GM12878 (cell line): ENCODE measurements around the gene ZNF692. TPM values are rescaled to one million over a fixed set of nuclear protein-coding genes. Genes with fewer than 3 reads are reported as not detected.

Experiments used
- ATAC-seq: fragments of 200-7000 bp; cut with Tn5 transposase; 3 replicates; pipeline ENCODE4 v1.9.1; 2020; ENCODE audit warnings: mild to moderate bottlenecking, moderate library complexity
- BruUV-seq: library from RNA; stranded (reverse); fragments of 400-500 nt; replicated peaks from 2 replicates; lab custom pipeline; 2021; lab: Mats Ljungman, UMichigan
- CTCF ChIA-PET: fragments of 300-600 bp; sonication (Branson Sonifier 250); formaldehyde crosslinking; extraction: SDS; loops from one replicate; lab custom pipeline; 2021; ENCODE audit warnings: inconsistent platforms; lab: Yijun Ruan, JAX
- POLR2A ChIA-PET: fragments of 350-600 bp; formaldehyde crosslinking; extraction: SDS; loops from one replicate; lab custom pipeline; 2021; ENCODE audit warnings: inconsistent platforms; lab: Charles Lee
- RAD21 ChIA-PET: fragments of 300-600 bp; sonication (Branson Sonifier 250); formaldehyde crosslinking; loops from one replicate; lab custom pipeline; 2023; ENCODE audit warnings: antibody characterized with exemption; ENCODE audit not compliant: unreplicated experiment; lab: Charles Lee
- SMC1A ChIA-PET: fragments of 300-600 bp; sonication (Branson Sonifier 250); formaldehyde crosslinking; loops from one replicate; lab custom pipeline; 2023; ENCODE audit not compliant: unreplicated experiment, uncharacterized antibody; lab: Charles Lee
- DNase-seq: peaks from one replicate; pipeline ENCODE4 v3.0.0-alpha.2; 2011; ENCODE audit warnings: low read depth, low spot score
- FAIRE-seq: peaks from 3 replicates; lab custom pipeline; 2011; peaks lifted over from hg19 to GRCh38; lab: Jason Lieb, UNC
- H2AFZ ChIP-seq: 2 replicates; pipeline ENCODE4 v1.6.0; 2011; ENCODE audit warnings: low read depth, low read length, control low read depth; ENCODE audit not compliant: control insufficient read depth
- H3K27ac ChIP-seq: 2 replicates; pipeline ENCODE4 v1.5.1; 2011; ENCODE audit warnings: control low read depth; ENCODE audit not compliant: control insufficient read depth, insufficient read depth
- H3K27me3 ChIP-seq, 2 experiments: replicated peaks in 1 of 2; 2 replicates each; pipeline versions ENCODE4 v1.6.0 to v1.6.1; 2011; ENCODE audit warnings: low read length in 1 of 2; ENCODE audit not compliant: control insufficient read depth in 2 of 2, insufficient read depth in 2 of 2
- H3K36me3 ChIP-seq, 2 experiments: 2 replicates each; pipeline ENCODE4 v1.5.1; 2011; ENCODE audit warnings: low read length in 1 of 2; ENCODE audit not compliant: control insufficient read depth in 2 of 2, insufficient read depth in 2 of 2
- H3K4me1 ChIP-seq: 2 replicates; pipeline ENCODE4 v1.6.1; 2011; ENCODE audit warnings: mild to moderate bottlenecking, low read length, moderate library complexity, mixed read lengths; ENCODE audit not compliant: control insufficient read depth, insufficient read depth
- H3K4me2 ChIP-seq: 2 replicates; pipeline ENCODE4 v1.6.0; 2011; ENCODE audit warnings: control low read depth; ENCODE audit not compliant: control insufficient read depth, insufficient read depth
- H3K4me3 ChIP-seq: fragments of 200-600 bp; sonication (generic); 2 replicates; pipeline ENCODE4 v1.5.1; 2016
- H3K79me2 ChIP-seq: 2 replicates; pipeline ENCODE4 v1.6.0; 2011; ENCODE audit warnings: low read length; ENCODE audit not compliant: control insufficient read depth, insufficient read depth
- H3K9ac ChIP-seq: 2 replicates; pipeline ENCODE4 v1.8.0; 2011; ENCODE audit warnings: low read length, control low read depth, mixed read lengths; ENCODE audit not compliant: control insufficient read depth, insufficient read depth
- H3K9me3 ChIP-seq: replicated peaks from 3 replicates; pipeline ENCODE4 v1.5.1; 2011; ENCODE audit warnings: mild to moderate bottlenecking, low read length; ENCODE audit not compliant: control insufficient read depth, insufficient read depth
- H4K20me1 ChIP-seq: 2 replicates; pipeline ENCODE4 v1.6.0; 2011; ENCODE audit not compliant: control insufficient read depth, insufficient read depth
- BHLHE40 ChIP-seq, 2 experiments: fragments of 450-650 bp in 1 of 2; IDR thresholded peaks; 2 replicates each; pipeline ENCODE4 v1.6.1; 2011 to 2017; ENCODE audit warnings: low read depth in 2 of 2, borderline replicate concordance in 1 of 2, improper control_type of control experiment in 1 of 2, low read length in 1 of 2, mild to moderate bottlenecking in 1 of 2
- CHD1 ChIP-seq: IDR thresholded peaks from 2 replicates; pipeline ENCODE4 v1.6.1; 2012; ENCODE audit warnings: low read depth, low read length, improper control_type of control experiment
- E2F8 ChIP-seq: fragments of 450-650 bp; IDR thresholded peaks from 2 replicates; pipeline ENCODE4 v1.6.1; 2018; ENCODE audit warnings: mild to moderate bottlenecking, low read depth, moderate library complexity; ENCODE audit not compliant: partially characterized antibody
- IKZF1 ChIP-seq: fragments of 450-650 bp; conservative IDR thresholded peaks from 2 replicates; pipeline ENCODE4 v1.6.1; 2017; ENCODE audit warnings: antibody characterized with exemption, mild to moderate bottlenecking
- IKZF2 ChIP-seq, 2 experiments: fragments of 450-650 bp; IDR thresholded peaks; 2 replicates each; pipeline ENCODE4 v1.6.1; 2017; ENCODE audit warnings: mild to moderate bottlenecking in 2 of 2, moderate library complexity in 2 of 2
- MEF2A ChIP-seq: IDR thresholded peaks from 2 replicates; pipeline ENCODE4 v1.6.1; 2011; ENCODE audit warnings: low read depth, mild to moderate bottlenecking, low read length, moderate library complexity; ENCODE audit not compliant: insufficient read depth
- PBX3 ChIP-seq: IDR thresholded peaks from 2 replicates; pipeline ENCODE4 v1.6.1; 2011; ENCODE audit warnings: mild to moderate bottlenecking, low read depth, low read length, moderate library complexity; ENCODE audit not compliant: insufficient replicate concordance
- RCOR1 ChIP-seq: conservative IDR thresholded peaks from 2 replicates; pipeline ENCODE4 v1.6.1; 2012; ENCODE audit warnings: low read depth, low read length, improper control_type of control experiment
- SMAD1 ChIP-seq: fragments of 450-650 bp; IDR thresholded peaks from 2 replicates; pipeline ENCODE4 v1.6.1; 2018; ENCODE audit warnings: mild to moderate bottlenecking, low read depth; ENCODE audit not compliant: partially characterized antibody
- ZBED1 ChIP-seq: IDR thresholded peaks from 2 replicates; pipeline ENCODE4 v1.6.1; 2016; ENCODE audit warnings: borderline replicate concordance
- ZSCAN29 ChIP-seq: fragments of 450-650 bp; IDR thresholded peaks from 2 replicates; pipeline ENCODE4 v1.6.1; 2017; ENCODE audit warnings: mild to moderate bottlenecking, moderate library complexity
- WGBS: methylation state at CpG from one replicate; pipeline ENCODE4 v1.1.6; 2016; ENCODE audit warnings: low lambda C conversion rate; ENCODE audit not compliant: insufficient replicate concordance, insufficient coverage; ENCODE audit errors: missing lambda C conversion rate; 5-methylcytosine and 5-hydroxymethylcytosine counted together
- in situ Hi-C: fragments of 300-500 bp; cut with MboI; formaldehyde crosslinking; loops from 9 replicates; pipeline ENCODE4 v1.14.3; 2018; ENCODE audit warnings: mixed read lengths
- intact Hi-C: fragments of 100-400 bp; cut with micrococcal nuclease; formaldehyde crosslinking; loops from one replicate; pipeline ENCODE4 v1.14.2; 2022; ENCODE audit not compliant: unreplicated experiment
- polyA plus RNA-seq, 11 experiments: library from polyadenylated mRNA; depleted of rRNA in 4 of 11; unstranded in 6 of 11; stranded (reverse) in 5 of 11; fragments of >200 nt; fragmentation: Nextera tagmentation in 4 of 11; fragmentation: Illumina TruSeq in 1 of 11; extraction: Ambion mirVana in 4 of 11; extraction: Trizol in 1 of 11; gene quantifications; 1 replicate in 1 of 11; 2 replicates in 10 of 11; pipeline versions ENCODE4 v1.2.1 to v1.2.3, GENCODE V29; 2011 to 2016; ENCODE audit warnings: inconsistent platforms in 2 of 11, missing spikeins in 2 of 11, low read depth in 1 of 11
- total RNA-seq, 4 experiments: library from RNA; depleted of rRNA in 3 of 4; stranded (reverse); fragments of >200 nt in 3 of 4; fragmentation: Illumina TruSeq in 1 of 4; extraction: Trizol in 1 of 4; gene quantifications; 2 replicates each; pipeline versions ENCODE4 v1.2.1 to v1.2.3, GENCODE V29; 2013 to 2021
- TF ChIP-seq, protein P1 (sequence below): fragments of 450-650 bp; IDR thresholded peaks from 2 replicates; pipeline ENCODE4 v1.6.1; 2016; ENCODE audit warnings: mild to moderate bottlenecking
- TF ChIP-seq, protein P2 (sequence below): fragments of 450-650 bp; IDR thresholded peaks from 2 replicates; pipeline ENCODE4 v1.6.1; 2014; ENCODE audit warnings: mild to moderate bottlenecking

The ZNF692 gene
- total and polyA plus RNA-seq, 10 of the 15 experiments (the other 5 are each of a cell fraction or from before 2014, with no cell fraction given): 5.3 to 76.6 (median 36.9) TPM

DNA sequence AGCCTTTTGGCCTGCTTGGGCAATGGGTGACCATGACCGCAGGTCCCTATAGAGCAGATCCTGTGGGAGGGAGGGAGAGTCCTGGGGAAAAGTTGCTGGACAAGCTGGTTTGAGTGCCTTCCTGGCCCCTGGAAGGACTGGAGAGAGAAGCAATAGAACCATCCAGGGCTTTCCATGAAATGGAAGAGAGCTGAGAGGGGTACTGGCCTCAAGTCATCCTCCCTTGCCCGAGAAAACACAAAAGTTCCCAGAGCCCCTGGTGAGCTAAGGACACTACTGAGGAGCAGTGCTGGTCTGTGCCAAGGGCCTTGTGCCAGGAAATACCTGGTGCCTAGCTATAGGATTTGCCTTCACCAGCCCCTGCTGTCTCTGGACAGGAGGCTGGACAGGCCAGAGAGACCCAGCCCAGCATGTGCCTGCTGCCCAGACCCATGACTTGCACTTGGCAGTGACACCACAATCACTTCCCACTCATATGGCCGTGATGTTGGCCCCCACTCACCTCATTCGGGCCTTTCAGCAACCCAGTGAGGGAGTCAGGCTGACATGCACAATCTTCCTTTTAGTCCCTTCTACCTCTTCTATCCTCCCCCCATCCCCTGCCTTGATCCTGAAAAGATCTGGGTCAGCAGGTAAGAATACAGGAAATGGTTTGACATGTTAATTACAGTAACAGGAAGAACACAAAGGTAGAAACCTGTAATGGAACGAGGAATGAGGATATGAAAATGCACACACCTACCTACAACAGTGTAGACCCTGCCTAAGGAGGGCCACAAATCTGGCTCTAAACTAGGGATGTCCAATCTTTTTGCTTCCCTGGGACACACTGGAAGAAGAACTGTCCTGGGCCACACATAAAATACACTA lies 40.1 kb downstream of the ZNF692 start:
- peaks cover 11 to 26% of the 10 kb centered on the region in 2 experiments for H3K36me3 ChIP-seq
- ChIA-PET RAD21 (interaction anchor here (0.8 to 3.4 kb wide), 4 partner anchors 10 to 43 kb away, joined by 3 to 19 read pairs (median 3); partner anchors contain the start of gene ZNF692), POLR2A (interaction anchor here (0.6 kb wide), 1 partner anchor 11 kb away, joined by 3 read pairs; no protein-coding TSS in a partner anchor), SMC1A (interaction anchor here (1.0 to 5.5 kb wide), 8 partner anchors 9 to 576 kb away, joined by 3 to 36 read pairs (median 6); no protein-coding TSS in a partner anchor), CTCF (interaction anchor here (1.7 to 3.0 kb wide), 2 partner anchors 12 to 575 kb away, joined by 6 to 11 read pairs; no protein-coding TSS in a partner anchor)
- H3K79me2 ChIP-seq: peaks cover 25% of the 10 kb centered on the region
- no TSS peak for BruUV-seq
- H3K27ac ChIP-seq: peak overlapping the region; percentile 35
- H3K9me3 ChIP-seq: no peaks in the 10 kb centered on the region
- peaks cover 14% of the 10 kb centered on the region for H3K4me1 ChIP-seq
- intact Hi-C loops: no loop called here
- H3K9ac ChIP-seq: no peak overlapping the region
- DNase-seq: no peak
- H3K4me3 ChIP-seq: peak overlapping the region; percentile 45; the same call in 1 of the 2 replicates
- ATAC-seq: peak; percentile 52
- H4K20me1 ChIP-seq: no peaks in the 10 kb centered on the region; the same call in 1 of the 2 replicates
- 42% methylated on average over 5 of the region's 5 CpGs for WGBS
- no peak overlapping the region for H2AFZ ChIP-seq
- in situ Hi-C loops: no loop called here
- peak; percentile 80 for FAIRE-seq
- H3K27me3 ChIP-seq: no peaks in the 10 kb centered on the region
- peak overlapping the region; percentile 87 for H3K4me2 ChIP-seq
- TF ChIP-seq BHLHE40 (IDR thresholded peaks at IDR 0.05; ENCODE audit: borderline replicate concordance in 1 of 2, low read depth in 2 of 2, low read length in 1 of 2) (peak in 1 of 2 experiments; percentile 38; a peak in 1 of 4 replicates), RCOR1 (no peak), SMAD1 (no peak), PBX3 (no peak), MEF2A (0 out of 2 replicates have a peak, but pooled peaks have one; percentile 12), ZSCAN29 (peak; percentile 59; the same call in 1 of the 2 replicates), ZBED1 (no peak), IKZF2 (IDR thresholded peaks at IDR 0.05) (peak; percentile 38 to 58; a peak in 2 of 4 replicates), CHD1 (no peak), IKZF1 (0 out of 2 replicates have a peak, but pooled peaks have one; percentile 30), E2F8 (no peak)
- TF ChIP-seq, protein P1, sequence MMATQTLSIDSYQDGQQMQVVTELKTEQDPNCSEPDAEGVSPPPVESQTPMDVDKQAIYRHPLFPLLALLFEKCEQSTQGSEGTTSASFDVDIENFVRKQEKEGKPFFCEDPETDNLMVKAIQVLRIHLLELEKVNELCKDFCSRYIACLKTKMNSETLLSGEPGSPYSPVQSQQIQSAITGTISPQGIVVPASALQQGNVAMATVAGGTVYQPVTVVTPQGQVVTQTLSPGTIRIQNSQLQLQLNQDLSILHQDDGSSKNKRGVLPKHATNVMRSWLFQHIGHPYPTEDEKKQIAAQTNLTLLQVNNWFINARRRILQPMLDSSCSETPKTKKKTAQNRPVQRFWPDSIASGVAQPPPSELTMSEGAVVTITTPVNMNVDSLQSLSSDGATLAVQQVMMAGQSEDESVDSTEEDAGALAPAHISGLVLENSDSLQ: no peak
- TF ChIP-seq, protein P2, sequence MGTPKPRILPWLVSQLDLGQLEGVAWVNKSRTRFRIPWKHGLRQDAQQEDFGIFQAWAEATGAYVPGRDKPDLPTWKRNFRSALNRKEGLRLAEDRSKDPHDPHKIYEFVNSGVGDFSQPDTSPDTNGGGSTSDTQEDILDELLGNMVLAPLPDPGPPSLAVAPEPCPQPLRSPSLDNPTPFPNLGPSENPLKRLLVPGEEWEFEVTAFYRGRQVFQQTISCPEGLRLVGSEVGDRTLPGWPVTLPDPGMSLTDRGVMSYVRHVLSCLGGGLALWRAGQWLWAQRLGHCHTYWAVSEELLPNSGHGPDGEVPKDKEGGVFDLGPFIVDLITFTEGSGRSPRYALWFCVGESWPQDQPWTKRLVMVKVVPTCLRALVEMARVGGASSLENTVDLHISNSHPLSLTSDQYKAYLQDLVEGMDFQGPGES: no peak
